GM19193 (cell line): ENCODE measurements around the gene AHI1.

Experiments
- POLR2A ChIP-seq: IDR thresholded peaks from 4 replicates; pipeline ENCODE4 v1.6.1; 2011; ENCODE audit not compliant: insufficient read depth, insufficient read length; ENCODE audit errors: extremely low read depth

Gene AHI1

GRCh38 chr6:135402311-135402710 is 95.2 kb downstream of the AHI1 start:
- no peak for TF ChIP-seq POLR2A

- TF ChIP-seq POLR2A, result no peak
Measured at GRCh38 chr6:135397172-135397952, 100.2 kb downstream of the AHI1 start.

DNA sequence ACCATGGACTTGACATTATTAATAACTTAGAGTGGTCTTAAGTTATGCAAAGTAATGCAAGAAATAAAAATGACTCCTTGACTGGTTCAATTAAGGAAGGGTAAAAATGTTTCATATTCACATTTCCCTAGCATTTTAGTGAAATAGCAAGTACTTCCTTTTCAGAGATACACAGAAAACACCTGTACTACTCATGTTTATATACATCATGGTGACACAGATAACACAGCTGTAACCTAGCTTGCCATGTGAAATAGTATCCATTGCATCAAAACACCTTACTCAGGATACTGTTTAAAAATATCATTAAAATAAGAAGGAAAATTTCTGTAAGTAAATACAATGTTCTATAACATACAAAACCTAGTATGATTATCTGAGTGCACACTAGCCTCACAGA is 102.4 kb downstream of the AHI1 start:
- TF ChIP-seq POLR2A, result no peak

- no peak for TF ChIP-seq POLR2A
Measured at GRCh38 chr6:135393289-135393688, 104.3 kb downstream of the AHI1 start.

DNA sequence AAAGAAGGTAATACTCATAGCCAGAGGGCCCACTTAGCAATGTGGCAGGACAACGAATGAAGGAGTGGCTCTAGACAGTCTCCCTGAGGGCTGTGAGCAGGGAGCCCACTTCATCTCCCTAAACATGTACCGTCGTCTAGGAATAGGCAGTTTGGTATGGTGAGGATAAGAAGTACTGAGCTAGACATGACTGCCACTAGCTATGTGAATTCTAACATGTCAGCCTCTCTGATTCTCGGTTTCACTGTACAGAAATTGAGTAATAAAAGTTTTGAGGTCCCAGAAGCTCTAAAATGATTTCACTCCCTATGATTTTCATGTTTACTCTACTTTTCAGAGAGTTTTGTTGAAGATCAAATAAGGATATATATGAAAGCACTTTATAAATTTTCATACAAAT is 107.1 kb downstream of the AHI1 start:
- no peak for TF ChIP-seq POLR2A

DNA sequence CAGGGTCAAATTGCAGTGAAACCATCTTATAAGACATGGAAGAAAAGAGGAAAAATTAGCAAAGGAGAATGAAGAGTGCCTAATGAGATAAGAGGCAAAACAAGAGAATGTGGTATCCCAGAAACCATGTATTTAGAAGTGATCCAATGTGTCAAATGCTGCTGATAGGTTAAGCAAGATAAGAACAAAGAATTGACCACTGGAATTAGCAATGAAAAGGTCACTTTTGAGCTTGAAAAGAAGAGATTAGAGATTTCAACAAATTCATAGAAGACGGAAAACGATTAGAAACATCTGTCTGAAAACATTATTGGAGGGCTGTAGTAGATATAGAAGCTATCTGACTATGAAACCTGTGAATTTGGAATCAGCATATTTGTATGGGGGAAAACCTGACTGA is 112.2 kb downstream of the AHI1 start:
- no peak for TF ChIP-seq POLR2A

- TF ChIP-seq POLR2A, result no peak
Measured at GRCh38 chr6:135383766-135384165, 113.8 kb downstream of the AHI1 start.

DNA sequence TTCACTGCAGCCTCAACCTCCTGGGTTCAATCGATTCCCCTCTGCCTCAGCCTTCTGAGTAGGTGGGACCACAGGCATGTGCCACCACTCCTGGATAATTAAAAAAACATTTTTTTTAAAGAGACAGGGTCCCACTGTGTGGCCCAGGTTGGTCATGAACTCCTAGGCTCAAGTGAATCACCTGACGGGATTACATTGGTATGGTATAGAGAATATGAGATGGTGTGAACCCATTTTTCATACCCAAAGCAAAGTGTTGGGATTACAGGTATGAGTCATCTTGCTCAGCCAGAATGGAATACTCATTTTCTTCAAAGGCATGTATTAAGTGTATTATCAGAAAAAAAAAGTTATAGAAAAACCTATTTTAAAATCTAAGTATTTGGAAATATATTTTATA is 114.2 kb downstream of the AHI1 start:
- TF ChIP-seq POLR2A, result no peak

DNA sequence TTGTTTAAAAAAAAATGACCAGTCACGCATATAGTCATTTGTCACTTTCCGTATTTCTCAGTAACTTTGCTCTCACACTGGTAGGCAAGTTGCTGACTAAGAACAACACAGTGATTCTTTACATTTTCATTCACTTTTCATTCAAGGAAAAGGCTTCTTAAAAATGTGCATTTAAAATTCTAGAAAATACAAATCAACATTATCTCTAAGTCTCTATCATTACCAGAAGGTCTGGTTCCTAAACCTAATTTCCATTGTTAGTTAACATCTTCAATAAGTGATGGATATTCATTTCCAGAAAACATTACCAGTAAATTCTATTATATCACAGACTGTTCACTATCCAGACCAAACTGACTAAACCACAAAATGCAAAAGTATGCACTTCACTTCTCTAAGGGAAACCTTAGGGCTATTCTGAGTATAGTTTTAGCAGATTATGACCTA is 115.3 kb downstream of the AHI1 start:
- TF ChIP-seq POLR2A, result no peak

- TF ChIP-seq POLR2A, result no peak
Measured at GRCh38 chr6:135380793-135381192, 116.7 kb downstream of the AHI1 start.

DNA sequence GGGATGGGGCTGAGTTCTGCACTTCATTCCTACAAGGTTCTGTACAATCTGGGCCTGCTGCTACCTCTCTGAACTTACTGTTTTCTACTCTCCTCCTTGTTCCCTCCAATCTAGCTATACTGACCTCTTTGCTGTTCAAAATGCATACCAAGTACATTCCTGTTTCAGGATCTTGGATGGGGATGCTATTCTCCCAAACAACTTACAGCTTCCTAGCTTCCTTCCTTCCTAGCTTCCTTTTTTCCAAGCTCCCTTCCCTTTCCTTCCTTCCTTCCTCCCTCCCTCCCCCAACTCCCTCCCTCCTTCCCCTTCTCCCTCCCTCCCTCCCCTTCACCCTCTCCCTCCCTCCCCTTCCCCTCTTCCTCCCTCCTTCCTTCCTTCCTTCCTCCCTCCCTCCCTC is 117.9 kb downstream of the AHI1 start:
- TF ChIP-seq POLR2A, result no peak

GRCh38 chr6:135372758-135373157 is 124.8 kb downstream of the AHI1 start:
- TF ChIP-seq POLR2A, result no peak

GRCh38 chr6:135362124-135362523 is 135.4 kb downstream of the AHI1 start:
- TF ChIP-seq POLR2A, result no peak

DNA sequence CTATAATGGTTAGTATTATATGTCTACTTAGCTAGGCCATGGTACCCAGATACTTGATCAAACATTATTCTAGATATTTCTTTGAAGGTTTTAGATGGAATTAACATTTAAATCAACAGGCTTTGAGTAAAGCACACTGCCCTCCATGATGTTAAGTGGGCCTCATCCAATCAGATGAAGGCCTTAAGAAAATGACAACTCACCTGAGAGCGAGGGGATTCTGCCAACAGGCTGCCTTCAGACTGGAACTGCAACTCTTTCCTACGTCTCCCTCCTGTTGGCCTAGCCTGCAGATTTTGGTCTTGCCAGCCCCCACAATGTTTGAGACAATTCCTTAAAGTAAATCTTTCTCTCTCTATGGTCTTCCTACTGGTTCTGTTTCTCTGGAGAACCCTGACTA is 137.3 kb downstream of the AHI1 start:
- TF ChIP-seq POLR2A, result no peak

GRCh38 chr6:135358985-135359384 is 138.6 kb downstream of the AHI1 start:
- TF ChIP-seq POLR2A, result no peak

GRCh38 chr6:135358251-135358821 is 139.2 kb downstream of the AHI1 start:
- TF ChIP-seq POLR2A, result no peak
